ENCODE data around the gene ANKRD37. TPM values are rescaled to one million over a fixed set of nuclear protein-coding genes. Genes with fewer than 3 reads are reported as not detected.
A peak's percentile ranks its signal among the peaks of the same experiment; 100 is the strongest.

Gene ANKRD37
- total and polyA plus RNA-seq, 9 of the 15 experiments (the other 6 are each of a cell fraction or from before 2014, with no cell fraction given): 1.3 to 53.7 (median 3.6) TPM

DNA sequence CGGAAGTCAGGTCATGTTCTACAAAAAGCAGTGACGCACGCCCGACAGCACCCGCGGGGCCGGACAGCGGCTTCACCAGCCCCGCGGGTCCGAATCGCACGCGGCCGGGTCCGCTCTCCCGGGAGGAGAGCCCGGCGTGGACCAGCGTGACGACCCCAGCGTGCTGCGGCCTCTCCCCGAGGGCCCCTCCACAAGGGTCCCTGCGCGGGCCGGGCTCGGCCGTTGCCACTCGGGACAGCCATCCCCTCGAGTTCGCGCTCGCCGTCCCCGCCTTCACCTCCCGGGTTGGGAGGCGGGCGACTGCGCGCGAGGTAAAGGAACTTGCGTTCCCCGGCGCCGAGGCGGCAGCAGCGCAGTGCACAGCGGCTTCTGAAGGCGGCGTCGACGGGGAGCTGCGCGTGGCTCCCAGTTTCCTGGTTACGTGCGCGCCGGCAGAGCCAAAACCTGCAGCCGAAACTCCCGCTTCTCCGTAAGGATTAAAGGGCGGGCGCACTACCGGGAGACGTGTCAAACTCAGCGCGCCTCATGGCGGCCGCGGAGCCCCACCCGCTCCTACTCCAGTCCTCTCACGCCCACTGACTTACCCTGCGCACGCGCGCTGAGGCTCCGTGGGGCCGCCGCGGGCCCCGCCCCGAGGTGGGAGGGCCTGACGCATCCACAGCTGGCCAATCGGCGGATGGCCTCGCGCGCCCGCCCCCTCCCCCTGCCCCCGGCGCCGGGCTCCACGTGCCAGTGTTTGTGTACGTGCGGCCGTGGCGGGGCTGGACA is 501 bp upstream of the ANKRD37 start (continued):
- TF ChIP-seq, protein P1, sequence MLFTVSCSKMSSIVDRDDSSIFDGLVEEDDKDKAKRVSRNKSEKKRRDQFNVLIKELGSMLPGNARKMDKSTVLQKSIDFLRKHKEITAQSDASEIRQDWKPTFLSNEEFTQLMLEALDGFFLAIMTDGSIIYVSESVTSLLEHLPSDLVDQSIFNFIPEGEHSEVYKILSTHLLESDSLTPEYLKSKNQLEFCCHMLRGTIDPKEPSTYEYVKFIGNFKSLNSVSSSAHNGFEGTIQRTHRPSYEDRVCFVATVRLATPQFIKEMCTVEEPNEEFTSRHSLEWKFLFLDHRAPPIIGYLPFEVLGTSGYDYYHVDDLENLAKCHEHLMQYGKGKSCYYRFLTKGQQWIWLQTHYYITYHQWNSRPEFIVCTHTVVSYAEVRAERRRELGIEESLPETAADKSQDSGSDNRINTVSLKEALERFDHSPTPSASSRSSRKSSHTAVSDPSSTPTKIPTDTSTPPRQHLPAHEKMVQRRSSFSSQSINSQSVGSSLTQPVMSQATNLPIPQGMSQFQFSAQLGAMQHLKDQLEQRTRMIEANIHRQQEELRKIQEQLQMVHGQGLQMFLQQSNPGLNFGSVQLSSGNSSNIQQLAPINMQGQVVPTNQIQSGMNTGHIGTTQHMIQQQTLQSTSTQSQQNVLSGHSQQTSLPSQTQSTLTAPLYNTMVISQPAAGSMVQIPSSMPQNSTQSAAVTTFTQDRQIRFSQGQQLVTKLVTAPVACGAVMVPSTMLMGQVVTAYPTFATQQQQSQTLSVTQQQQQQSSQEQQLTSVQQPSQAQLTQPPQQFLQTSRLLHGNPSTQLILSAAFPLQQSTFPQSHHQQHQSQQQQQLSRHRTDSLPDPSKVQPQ (CRISPR knock-in tag; IDR thresholded peaks at IDR 0.05; ENCODE audit: borderline replicate concordance): no peak
- TF ChIP-seq RBM25 (IDR thresholded peaks at IDR 0.05; ENCODE audit: low read depth, low read length, severe bottlenecking) (peak; percentile 62), FOXK1 (CRISPR knock-in tag; IDR thresholded peaks at IDR 0.05; ENCODE audit: borderline replicate concordance) (peak; percentile 91; the same call in 1 of the 2 replicates), ATF7 (IDR thresholded peaks at IDR 0.05) (peak; percentile 96), ZNF282 (CRISPR knock-in tag; IDR thresholded peaks at IDR 0.05) (peak; percentile 93), NCOA4 (IDR thresholded peaks at IDR 0.05; ENCODE audit: partially characterized antibody) (no peak), SMAD4 (CRISPR knock-in tag; conservative IDR thresholded peaks at IDR 0.05) (peak; percentile 71; the same call in 1 of the 2 replicates), HMG20A (CRISPR knock-in tag; conservative IDR thresholded peaks at IDR 0.05) (no peak), HLTF (IDR thresholded peaks at IDR 0.05) (peak; percentile 71; the same call in 1 of the 2 replicates), ZNF717 (CRISPR knock-in tag; IDR thresholded peaks at IDR 0.05) (no peak), HIVEP1 (CRISPR knock-in tag; IDR thresholded peaks at IDR 0.05) (peak; percentile 66; the same call in 1 of the 2 replicates), ZNF239 (CRISPR knock-in tag; IDR thresholded peaks at IDR 0.05) (no peak), ZNF232 (CRISPR knock-in tag; IDR thresholded peaks at IDR 0.05) (peak; percentile 90), SUPT5H (IDR thresholded peaks at IDR 0.05) (peak; percentile 82), NFIX (CRISPR knock-in tag; IDR thresholded peaks at IDR 0.05; ENCODE audit: low read depth) (no peak), ZNF3 (CRISPR knock-in tag; IDR thresholded peaks at IDR 0.05) (no peak), DDX20 (tag; IDR thresholded peaks at IDR 0.05; ENCODE audit: low read depth) (no peak)
- TF ChIP-seq, protein P2, sequence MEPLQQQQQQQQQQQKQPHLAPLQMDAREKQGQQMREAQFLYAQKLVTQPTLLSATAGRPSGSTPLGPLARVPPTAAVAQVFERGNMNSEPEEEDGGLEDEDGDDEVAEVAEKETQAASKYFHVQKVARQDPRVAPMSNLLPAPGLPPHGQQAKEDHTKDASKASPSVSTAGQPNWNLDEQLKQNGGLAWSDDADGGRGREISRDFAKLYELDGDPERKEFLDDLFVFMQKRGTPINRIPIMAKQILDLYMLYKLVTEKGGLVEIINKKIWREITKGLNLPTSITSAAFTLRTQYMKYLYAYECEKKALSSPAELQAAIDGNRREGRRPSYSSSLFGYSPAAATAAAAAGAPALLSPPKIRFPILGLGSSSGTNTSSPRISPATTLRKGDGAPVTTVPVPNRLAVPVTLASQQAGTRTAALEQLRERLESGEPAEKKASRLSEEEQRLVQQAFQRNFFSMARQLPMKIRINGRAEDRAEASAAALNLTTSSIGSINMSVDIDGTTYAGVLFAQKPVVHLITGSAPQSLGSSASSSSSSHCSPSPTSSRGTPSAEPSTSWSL (CRISPR knock-in tag; IDR thresholded peaks at IDR 0.05; ENCODE audit: borderline replicate concordance): peak; percentile 90; the same call in 1 of the 2 replicates
- TF ChIP-seq, protein P3, sequence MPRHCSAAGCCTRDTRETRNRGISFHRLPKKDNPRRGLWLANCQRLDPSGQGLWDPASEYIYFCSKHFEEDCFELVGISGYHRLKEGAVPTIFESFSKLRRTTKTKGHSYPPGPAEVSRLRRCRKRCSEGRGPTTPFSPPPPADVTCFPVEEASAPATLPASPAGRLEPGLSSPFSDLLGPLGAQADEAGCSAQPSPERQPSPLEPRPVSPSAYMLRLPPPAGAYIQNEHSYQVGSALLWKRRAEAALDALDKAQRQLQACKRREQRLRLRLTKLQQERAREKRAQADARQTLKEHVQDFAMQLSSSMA (CRISPR knock-in tag; IDR thresholded peaks at IDR 0.05): 0 out of 2 replicates have a peak, but pooled peaks have one; percentile 33
- TF ChIP-seq, protein P4, sequence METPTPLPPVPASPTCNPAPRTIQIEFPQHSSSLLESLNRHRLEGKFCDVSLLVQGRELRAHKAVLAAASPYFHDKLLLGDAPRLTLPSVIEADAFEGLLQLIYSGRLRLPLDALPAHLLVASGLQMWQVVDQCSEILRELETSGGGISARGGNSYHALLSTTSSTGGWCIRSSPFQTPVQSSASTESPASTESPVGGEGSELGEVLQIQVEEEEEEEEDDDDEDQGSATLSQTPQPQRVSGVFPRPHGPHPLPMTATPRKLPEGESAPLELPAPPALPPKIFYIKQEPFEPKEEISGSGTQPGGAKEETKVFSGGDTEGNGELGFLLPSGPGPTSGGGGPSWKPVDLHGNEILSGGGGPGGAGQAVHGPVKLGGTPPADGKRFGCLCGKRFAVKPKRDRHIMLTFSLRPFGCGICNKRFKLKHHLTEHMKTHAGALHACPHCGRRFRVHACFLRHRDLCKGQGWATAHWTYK (CRISPR knock-in tag; IDR thresholded peaks at IDR 0.05): 0 out of 2 replicates have a peak, but pooled peaks have one; percentile 47

Data from K562 (cell line).